Small intestine (tissue), 7 donors: Measurements from ENCODE around the gene PCBP3. TPM values are rescaled to one million over a fixed set of nuclear protein-coding genes. Genes with fewer than 3 reads are reported as not detected.

ENCODE experiments used
- DNase-seq, 2 donors: peaks; one replicate each; pipeline versions ENCODE4 v3.0.0 to v3.0.0-alpha.2; 2013
- FAIRE-seq: peaks from 2 replicates; lab custom pipeline; 2012; peaks lifted over from hg19 to GRCh38; lab: Jason Lieb, UNC
- H3K27ac ChIP-seq, 3 donors: one replicate each; pipeline ENCODE4 v1.5.1; 2013; ENCODE audit warnings: low read length in 2 of 3, mild to moderate bottlenecking in 2 of 3, control low read depth in 1 of 3, inconsistent platforms in 1 of 3, low read depth in 1 of 3, moderate library complexity in 1 of 3
- H3K27me3 ChIP-seq, 3 donors: one replicate each; pipeline ENCODE4 v1.6.1; 2013; ENCODE audit warnings: low read length in 3 of 3, inconsistent platforms in 1 of 3; ENCODE audit not compliant: control insufficient read depth in 3 of 3, insufficient read depth in 3 of 3
- H3K36me3 ChIP-seq, 3 donors: one replicate each; pipeline ENCODE4 v1.6.1; 2013; ENCODE audit warnings: low read length in 3 of 3, inconsistent platforms in 1 of 3, low read depth in 1 of 3, mild to moderate bottlenecking in 1 of 3, moderate library complexity in 1 of 3; ENCODE audit not compliant: control insufficient read depth in 3 of 3, insufficient read depth in 2 of 3
- H3K4me1 ChIP-seq, 3 donors: one replicate each; pipeline ENCODE4 v1.6.1; 2013; ENCODE audit warnings: low read length in 2 of 3, inconsistent platforms in 1 of 3, low read depth in 1 of 3, mild to moderate bottlenecking in 1 of 3, moderate library complexity in 1 of 3; ENCODE audit not compliant: control insufficient read depth in 3 of 3, insufficient read depth in 2 of 3
- H3K4me3 ChIP-seq, 3 donors: one replicate each; pipeline ENCODE4 v1.5.1; 2013; ENCODE audit warnings: low read length in 3 of 3, control low read depth in 1 of 3, inconsistent platforms in 1 of 3, low read depth in 1 of 3, mild to moderate bottlenecking in 1 of 3, moderate library complexity in 1 of 3
- H3K9me3 ChIP-seq, 2 donors: one replicate each; pipeline ENCODE4 v1.6.1; 2013; ENCODE audit warnings: low read depth in 1 of 2, low read length in 1 of 2; ENCODE audit not compliant: control insufficient read depth in 2 of 2, insufficient read depth in 1 of 2
- WGBS, 3 donors: extraction: QIAGEN DNeasy Blood & Tissue Kit; methylation state at CpG; one replicate each; pipeline ENCODE4 v1.1.7; 2013; 5-methylcytosine and 5-hydroxymethylcytosine counted together
- polyA plus RNA-seq, 4 donors: library from polyadenylated mRNA; stranded (reverse) in 3 of 4; unstranded in 1 of 4; fragments of 200-250 nt in 3 of 4; fragments of 120-200 nt in 1 of 4; gene quantifications; one replicate each; pipeline versions ENCODE4 v1.2.1 to v1.2.3, GENCODE V29; 2013
- donor health status: healthy with polysubstance abuse.
- donor health status: control.
- donor health status: control.
- donor health status: Bipolar disorder and iron deficiency.
- donor health status: healthy.

PCBP3 gene
- polyA plus RNA-seq, 4 donors, result 0.81 to 8.2 (median 1.0) TPM; not detected in 1

DNA sequence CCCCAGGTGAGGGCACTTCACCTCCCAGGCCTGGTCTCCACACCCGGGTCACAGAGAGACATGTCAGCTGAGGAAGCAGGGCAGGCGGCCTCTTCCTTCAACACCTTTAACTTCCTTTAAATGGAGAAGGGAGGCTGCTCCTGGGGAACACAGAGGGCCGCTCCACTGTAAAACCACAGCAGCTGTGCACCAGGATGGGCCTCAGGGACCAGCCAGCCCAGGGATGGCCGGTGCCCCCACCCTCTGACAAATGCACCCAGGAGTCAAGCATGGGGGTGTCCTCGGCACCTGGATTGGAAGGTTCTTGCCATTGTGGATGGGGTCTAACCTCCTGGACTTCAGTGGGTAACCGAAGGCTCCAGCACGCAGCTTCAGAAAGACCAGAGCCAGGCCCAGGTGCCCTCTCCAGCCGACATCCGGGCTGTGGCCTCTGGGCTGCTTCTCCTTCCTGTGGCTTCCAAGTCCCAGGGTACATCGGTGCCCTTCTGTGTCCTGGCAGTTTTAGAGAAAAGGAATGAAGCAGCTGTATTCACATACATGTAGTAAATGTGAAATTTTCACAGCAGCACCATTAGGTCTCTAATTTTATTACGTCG is 216.3 kb downstream of the PCBP3 start:
- peaks cover 0 to 2% (median 0%) of the 10 kb centered on the region in 3 donors for H3K27me3 ChIP-seq
- no peak for DNase-seq
- no peaks in the 10 kb centered on the region for H3K9me3 ChIP-seq
- H3K36me3 ChIP-seq, result no peaks in the 10 kb centered on the region
- no peak overlapping the region for H3K4me3 ChIP-seq
- FAIRE-seq, result no peak
- WGBS, 3 donors, result 84 to 94% (median 86%) methylated on average over 12 of the region's 12 CpGs
- no peak overlapping the region for H3K27ac ChIP-seq
- H3K4me1 ChIP-seq, result no peaks in the 10 kb centered on the region

- no peak overlapping the region for H3K27ac ChIP-seq
- no peaks in the 10 kb centered on the region for H3K27me3 ChIP-seq
- H3K4me3 ChIP-seq, result no peak overlapping the region
- no peaks in the 10 kb centered on the region for H3K9me3 ChIP-seq
- H3K36me3 ChIP-seq, result no peaks in the 10 kb centered on the region
- FAIRE-seq, result no peak
- no peaks in the 10 kb centered on the region for H3K4me1 ChIP-seq
- WGBS, 3 donors, result 89 to 92% (median 89%) methylated on average over 26 of the region's 26 CpGs
- DNase-seq, result no peak
Measured at GRCh38 chr21:45860493-45861155, 217.1 kb downstream of the PCBP3 start.

DNA sequence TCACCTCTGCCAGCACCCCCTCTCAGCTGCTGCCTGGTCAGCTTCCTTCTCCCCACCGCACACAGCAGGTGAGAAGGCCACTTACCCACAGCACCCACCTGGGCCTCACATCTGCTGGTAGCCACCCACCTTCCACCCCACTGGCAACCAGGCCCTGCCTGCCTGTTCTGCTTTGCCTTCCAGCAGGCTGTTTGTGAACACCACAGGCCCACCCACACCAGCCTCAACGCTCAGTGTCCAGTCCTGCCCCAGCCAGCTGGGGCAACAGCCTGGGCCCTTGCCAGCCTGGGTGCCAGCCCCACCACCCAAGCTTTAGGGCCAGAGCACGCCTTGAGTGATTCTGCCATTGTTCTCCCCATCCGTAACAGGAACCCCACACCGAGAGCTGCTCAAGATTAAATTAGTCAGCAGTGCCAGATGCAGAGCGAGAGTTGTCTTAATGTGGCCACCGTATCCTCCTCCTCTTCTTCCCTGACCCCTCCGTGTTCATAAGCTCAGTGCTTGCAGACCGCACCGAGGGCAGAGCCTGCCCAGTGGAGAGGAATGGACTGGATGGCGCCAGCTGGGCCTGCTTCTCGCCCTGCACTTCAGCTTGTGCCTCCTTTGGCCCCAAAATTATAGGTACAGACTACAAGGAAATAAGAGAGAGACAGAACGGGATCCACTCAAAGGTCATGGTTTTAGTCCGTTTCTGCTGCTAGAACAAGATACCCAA is 217.8 kb downstream of the PCBP3 start:
- no peak overlapping the region for H3K27ac ChIP-seq
- 84 to 91% (median 85%) methylated on average over 14 of the region's 14 CpGs for WGBS, 3 donors
- H3K9me3 ChIP-seq, result no peaks in the 10 kb centered on the region
- no peak overlapping the region for H3K4me3 ChIP-seq
- DNase-seq, result no peak
- FAIRE-seq, result no peak
- H3K27me3 ChIP-seq, result no peaks in the 10 kb centered on the region
- H3K36me3 ChIP-seq, result no peaks in the 10 kb centered on the region
- no peaks in the 10 kb centered on the region for H3K4me1 ChIP-seq

DNA sequence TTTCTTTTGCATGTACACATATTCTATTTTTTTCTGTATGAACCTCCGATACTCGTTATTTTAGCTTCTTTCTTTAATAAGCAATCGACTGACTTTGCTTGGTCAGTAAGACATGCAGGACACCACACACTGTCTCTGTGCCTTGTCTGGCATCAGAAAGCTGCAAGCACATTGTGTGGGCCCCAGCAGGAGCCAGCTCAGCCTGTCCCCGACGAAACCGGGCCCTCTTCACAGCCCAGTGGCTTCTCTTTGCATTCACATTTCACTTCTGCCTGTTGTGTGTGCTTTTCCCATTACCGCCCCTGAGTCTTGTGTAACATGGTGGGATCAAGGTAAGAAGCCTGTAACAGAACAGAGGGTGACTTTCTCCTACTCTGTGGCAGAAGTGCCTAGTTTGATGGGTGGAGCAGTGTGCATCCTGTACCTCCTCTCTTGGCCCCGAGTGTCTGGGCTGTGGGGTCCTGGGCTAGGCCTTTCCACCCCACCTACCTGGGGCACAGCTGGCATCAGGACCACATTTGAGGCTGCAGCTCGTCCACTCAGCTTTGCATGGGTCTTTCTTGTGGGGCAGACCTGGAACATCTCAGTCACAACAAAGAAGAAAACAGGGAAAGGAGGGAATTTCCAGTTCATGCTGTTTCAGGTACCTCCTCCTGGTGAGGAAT is 219.2 kb downstream of the PCBP3 start:
- H3K4me3 ChIP-seq, result no peak overlapping the region
- no peak for DNase-seq
- no peaks in the 10 kb centered on the region for H3K9me3 ChIP-seq
- FAIRE-seq, result no peak
- WGBS, 3 donors, result 73 to 75% (median 74%) methylated on average over 9 of the region's 9 CpGs
- no peaks in the 10 kb centered on the region for H3K27me3 ChIP-seq
- H3K36me3 ChIP-seq, result no peaks in the 10 kb centered on the region
- no peak overlapping the region for H3K27ac ChIP-seq
- H3K4me1 ChIP-seq, result no peaks in the 10 kb centered on the region

DNA sequence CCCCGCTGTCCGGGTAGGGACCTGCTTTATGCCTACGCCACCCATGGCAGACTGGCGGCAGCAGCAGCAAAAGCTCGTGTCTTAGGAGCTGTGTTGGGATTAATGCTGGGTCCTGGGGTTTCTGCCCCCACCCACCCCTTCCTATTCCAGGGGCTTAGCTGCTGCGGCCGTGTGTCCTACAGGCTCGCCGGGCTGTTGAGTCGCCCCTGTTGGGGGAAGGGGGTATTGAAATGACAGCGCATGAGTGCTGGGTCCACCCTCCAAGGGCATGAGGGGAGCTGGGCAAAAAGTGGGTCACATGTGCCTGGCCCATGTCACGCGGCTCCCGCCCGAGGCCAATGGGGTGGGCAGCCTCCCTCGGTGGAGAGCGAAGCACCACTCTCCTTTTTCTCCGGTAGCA is 219.7 kb downstream of the PCBP3 start:
- no peak overlapping the region for H3K27ac ChIP-seq
- no peaks in the 10 kb centered on the region for H3K9me3 ChIP-seq
- no peaks in the 10 kb centered on the region for H3K36me3 ChIP-seq
- no peak overlapping the region for H3K4me3 ChIP-seq
- DNase-seq (no peak), FAIRE-seq (no peak)
- H3K27me3 ChIP-seq, result no peaks in the 10 kb centered on the region
- WGBS, 3 donors, result 89 to 93% (median 91%) methylated on average over 18 of the region's 18 CpGs
- H3K4me1 ChIP-seq, result no peaks in the 10 kb centered on the region

DNA sequence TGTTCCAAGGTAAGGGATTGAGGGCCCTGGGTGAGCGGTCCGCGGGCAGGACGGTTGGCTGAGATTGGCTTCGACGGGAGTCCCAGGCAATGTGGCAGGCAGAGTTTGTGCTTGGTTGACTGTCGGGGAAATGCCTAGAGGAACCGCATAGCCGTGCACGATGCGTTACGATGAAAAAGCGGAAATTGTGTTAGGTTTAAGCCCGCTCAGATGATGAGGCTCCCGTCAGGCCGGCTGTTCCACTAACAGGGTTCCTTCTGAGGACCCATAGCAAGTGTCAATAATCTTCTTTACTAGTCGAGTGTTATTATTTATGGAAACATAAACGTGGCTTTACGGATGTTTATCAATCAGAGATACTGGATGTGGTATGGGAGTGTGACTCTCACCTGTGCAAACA is 220.2 kb downstream of the PCBP3 start:
- no peaks in the 10 kb centered on the region for H3K36me3 ChIP-seq
- 83 to 87% (median 86%) methylated on average over 19 of the region's 19 CpGs for WGBS, 3 donors
- FAIRE-seq (no peak), DNase-seq (no peak)
- no peaks in the 10 kb centered on the region for H3K9me3 ChIP-seq
- H3K4me1 ChIP-seq, result no peaks in the 10 kb centered on the region
- no peaks in the 10 kb centered on the region for H3K27me3 ChIP-seq
- no peak overlapping the region for H3K4me3 ChIP-seq
- H3K27ac ChIP-seq, result no peak overlapping the region

DNA sequence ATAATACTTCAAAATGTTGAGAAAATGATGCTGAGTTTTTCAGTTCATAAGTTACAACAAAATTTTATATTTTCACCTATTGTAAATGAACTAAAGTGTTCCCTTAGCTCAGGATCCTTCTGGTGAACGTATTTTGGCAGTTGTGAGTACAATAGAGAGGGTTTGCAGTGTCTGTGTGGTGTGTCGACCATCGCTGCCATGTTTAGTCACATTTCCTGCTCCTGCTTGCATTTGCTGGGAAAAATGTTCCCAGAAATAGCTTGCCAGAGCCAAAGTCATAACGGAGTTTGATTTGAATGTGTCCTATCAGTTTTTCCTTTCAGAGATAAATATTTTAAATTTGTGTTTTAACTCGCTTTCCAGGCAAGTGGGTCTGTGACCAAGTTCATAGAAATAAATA is 220.9 kb downstream of the PCBP3 start:
- no peak overlapping the region for H3K27ac ChIP-seq
- H3K4me3 ChIP-seq, result no peak overlapping the region
- 58 to 63% (median 59%) methylated on average over 5 of the region's 5 CpGs for WGBS, 3 donors
- H3K27me3 ChIP-seq, result no peaks in the 10 kb centered on the region
- DNase-seq (no peak), FAIRE-seq (no peak)
- H3K4me1 ChIP-seq, result no peaks in the 10 kb centered on the region
- no peaks in the 10 kb centered on the region for H3K36me3 ChIP-seq
- H3K9me3 ChIP-seq, result no peaks in the 10 kb centered on the region

- DNase-seq, result no peak
- Histone ChIP-seq H3K36me3 (no peaks in the 10 kb centered on the region), H3K27ac (no peak overlapping the region), H3K4me3 (no peak overlapping the region), H3K27me3 (no peaks in the 10 kb centered on the region), H3K9me3 (no peaks in the 10 kb centered on the region), H3K4me1 (no peaks in the 10 kb centered on the region)
- WGBS, 3 donors, result 87 to 91% (median 89%) methylated on average over 27 of the region's 27 CpGs
- no peak for FAIRE-seq
Measured at GRCh38 chr21:45865106-45865835, 221.7 kb downstream of the PCBP3 start.
